ENCODE results near the gene STXBP4.

STXBP4 gene

GRCh38 chr17:55208078-55208812 lies 239.7 kb downstream of the STXBP4 start:
- Histone ChIP-seq H3K9ac (ENCODE audit: low read depth, low read length) (no peak overlapping the region), H3K4me1 (ENCODE audit: insufficient read depth, low read length) (no peaks in the 10 kb centered on the region), H3K9me3 (ENCODE audit: control insufficient read depth, insufficient read depth, low read length) (no peaks in the 10 kb centered on the region), H3K36me3 (ENCODE audit: insufficient read depth, low read length) (no peaks in the 10 kb centered on the region)

- no peaks in the 10 kb centered on the region for H3K9me3 ChIP-seq (ENCODE audit: control insufficient read depth, insufficient read depth, low read length)
- H3K4me1 ChIP-seq (ENCODE audit: insufficient read depth, low read length), result no peaks in the 10 kb centered on the region
- no peak overlapping the region for H3K9ac ChIP-seq (ENCODE audit: low read depth, low read length)
- H3K36me3 ChIP-seq (ENCODE audit: insufficient read depth, low read length), result no peaks in the 10 kb centered on the region
Measured at GRCh38 chr17:55210292-55210691, 241.7 kb downstream of the STXBP4 start.

- Histone ChIP-seq H3K36me3 (ENCODE audit: insufficient read depth, low read length) (no peaks in the 10 kb centered on the region), H3K4me1 (ENCODE audit: insufficient read depth, low read length) (no peaks in the 10 kb centered on the region), H3K9me3 (ENCODE audit: control insufficient read depth, insufficient read depth, low read length) (no peaks in the 10 kb centered on the region), H3K9ac (ENCODE audit: low read depth, low read length) (no peak overlapping the region)
Measured at GRCh38 chr17:55212880-55213279, 244.3 kb downstream of the STXBP4 start.

- Histone ChIP-seq H3K9me3 (ENCODE audit: control insufficient read depth, insufficient read depth, low read length) (no peaks in the 10 kb centered on the region), H3K4me1 (ENCODE audit: insufficient read depth, low read length) (no peaks in the 10 kb centered on the region), H3K36me3 (ENCODE audit: insufficient read depth, low read length) (no peaks in the 10 kb centered on the region), H3K9ac (ENCODE audit: low read depth, low read length) (no peak overlapping the region)
Measured at GRCh38 chr17:55215711-55216110, 247.1 kb downstream of the STXBP4 start.

GRCh38 chr17:55216888-55217287 lies 248.3 kb downstream of the STXBP4 start:
- no peak overlapping the region for H3K9ac ChIP-seq (ENCODE audit: low read depth, low read length)
- H3K4me1 ChIP-seq (ENCODE audit: insufficient read depth, low read length), result no peaks in the 10 kb centered on the region
- no peaks in the 10 kb centered on the region for H3K36me3 ChIP-seq (ENCODE audit: insufficient read depth, low read length)
- H3K9me3 ChIP-seq (ENCODE audit: control insufficient read depth, insufficient read depth, low read length), result no peaks in the 10 kb centered on the region

- H3K9ac ChIP-seq (ENCODE audit: low read depth, low read length), result no peak overlapping the region
- no peaks in the 10 kb centered on the region for H3K4me1 ChIP-seq (ENCODE audit: insufficient read depth, low read length)
- H3K36me3 ChIP-seq (ENCODE audit: insufficient read depth, low read length), result no peaks in the 10 kb centered on the region
- H3K9me3 ChIP-seq (ENCODE audit: control insufficient read depth, insufficient read depth, low read length), result no peaks in the 10 kb centered on the region
Measured at GRCh38 chr17:55219459-55219858, 250.9 kb downstream of the STXBP4 start.

- H3K36me3 ChIP-seq (ENCODE audit: insufficient read depth, low read length), result no peaks in the 10 kb centered on the region
- no peaks in the 10 kb centered on the region for H3K4me1 ChIP-seq (ENCODE audit: insufficient read depth, low read length)
- no peaks in the 10 kb centered on the region for H3K9me3 ChIP-seq (ENCODE audit: control insufficient read depth, insufficient read depth, low read length)
- no peak overlapping the region for H3K9ac ChIP-seq (ENCODE audit: low read depth, low read length)
Measured at GRCh38 chr17:55219934-55220333, 251.4 kb downstream of the STXBP4 start.
